Measurements from ENCODE around the gene ATF3. TPM values are rescaled to one million over a fixed set of nuclear protein-coding genes. Genes with fewer than 3 reads are reported as not detected.

Gene ATF3, protein sequence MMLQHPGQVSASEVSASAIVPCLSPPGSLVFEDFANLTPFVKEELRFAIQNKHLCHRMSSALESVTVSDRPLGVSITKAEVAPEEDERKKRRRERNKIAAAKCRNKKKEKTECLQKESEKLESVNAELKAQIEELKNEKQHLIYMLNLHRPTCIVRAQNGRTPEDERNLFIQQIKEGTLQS
- 10 to 100 TPM; 12.6 to 27.6 TPM for total RNA-seq

DNA sequence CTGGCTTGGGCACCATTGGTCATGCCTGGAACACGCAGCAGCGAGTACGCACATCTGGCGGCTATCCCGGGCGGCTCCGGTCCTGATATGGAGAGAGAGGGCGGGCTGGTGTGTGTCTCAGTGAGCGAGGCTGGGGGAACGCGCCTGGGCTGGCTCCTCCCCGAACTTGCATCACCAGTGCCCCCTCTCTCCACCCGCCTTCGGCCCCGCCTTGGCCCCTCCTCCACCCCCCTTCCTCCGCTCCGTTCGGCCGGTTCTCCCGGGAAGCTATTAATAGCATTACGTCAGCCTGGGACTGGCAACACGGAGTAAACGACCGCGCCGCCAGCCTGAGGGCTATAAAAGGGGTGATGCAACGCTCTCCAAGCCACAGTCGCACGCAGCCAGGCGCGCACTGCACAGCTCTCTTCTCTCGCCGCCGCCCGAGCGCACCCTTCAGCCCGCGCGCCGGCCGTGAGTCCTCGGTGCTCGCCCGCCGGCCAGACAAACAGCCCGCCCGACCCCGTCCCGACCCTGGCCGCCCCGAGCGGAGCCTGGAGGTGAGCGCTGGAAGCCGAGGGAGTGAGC lies at the start of gene ATF3:
Gene ATF3 (plus strand): TSS at position 370 of the 567 bp plus-strand sequence. CDS start 6,261 bp downstream, outside the sequence.
- Histone ChIP-seq H3K9me3 (no peaks in the 10 kb centered on the region), H3K27me3 (peaks cover 0 to 8% of the 10 kb centered on the region in 2 donors), H3K27ac (peak within 1 kb of the TSS; percentile 97 to 99), H3K4me1 (peaks cover 0 to 40% of the 10 kb centered on the region in 2 donors), H3K36me3 (no peaks in the 10 kb centered on the region), H3K4me3 (peak within 1 kb of the TSS; percentile 70 to 73)
- DNase-seq (ENCODE audit: low spot score) = peak; percentile 100
- TF ChIP-seq, protein P1, sequence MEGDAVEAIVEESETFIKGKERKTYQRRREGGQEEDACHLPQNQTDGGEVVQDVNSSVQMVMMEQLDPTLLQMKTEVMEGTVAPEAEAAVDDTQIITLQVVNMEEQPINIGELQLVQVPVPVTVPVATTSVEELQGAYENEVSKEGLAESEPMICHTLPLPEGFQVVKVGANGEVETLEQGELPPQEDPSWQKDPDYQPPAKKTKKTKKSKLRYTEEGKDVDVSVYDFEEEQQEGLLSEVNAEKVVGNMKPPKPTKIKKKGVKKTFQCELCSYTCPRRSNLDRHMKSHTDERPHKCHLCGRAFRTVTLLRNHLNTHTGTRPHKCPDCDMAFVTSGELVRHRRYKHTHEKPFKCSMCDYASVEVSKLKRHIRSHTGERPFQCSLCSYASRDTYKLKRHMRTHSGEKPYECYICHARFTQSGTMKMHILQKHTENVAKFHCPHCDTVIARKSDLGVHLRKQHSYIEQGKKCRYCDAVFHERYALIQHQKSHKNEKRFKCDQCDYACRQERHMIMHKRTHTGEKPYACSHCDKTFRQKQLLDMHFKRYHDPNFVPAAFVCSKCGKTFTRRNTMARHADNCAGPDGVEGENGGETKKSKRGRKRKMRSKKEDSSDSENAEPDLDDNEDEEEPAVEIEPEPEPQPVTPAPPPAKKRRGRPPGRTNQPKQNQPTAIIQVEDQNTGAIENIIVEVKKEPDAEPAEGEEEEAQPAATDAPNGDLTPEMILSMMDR (IDR thresholded peaks at IDR 0.05) = no peak

DNA sequence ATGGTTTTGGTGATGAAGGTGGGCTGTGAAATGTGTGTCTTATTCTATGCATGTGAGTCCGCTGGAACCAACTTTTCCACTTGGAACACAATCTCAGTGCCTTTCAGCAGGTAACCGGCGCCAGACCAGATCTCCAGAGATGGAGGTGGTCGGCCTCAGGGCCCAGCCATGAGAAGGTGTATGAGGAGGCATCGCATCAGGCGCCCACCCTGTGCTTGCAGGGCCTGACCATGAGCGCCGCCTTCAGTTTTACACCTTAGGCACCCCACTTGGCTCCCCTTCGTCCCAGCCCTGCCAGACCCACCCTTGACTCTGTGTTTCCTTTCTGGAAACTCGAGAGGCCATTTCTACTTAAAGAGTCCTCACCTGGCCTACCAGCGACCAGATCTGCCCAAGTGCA lies 48.6 kb upstream of the ATF3 start:
- DNase-seq (ENCODE audit: low spot score) = no peak
- no peaks in the 10 kb centered on the region for H3K9me3 ChIP-seq
- no peaks in the 10 kb centered on the region for H3K36me3 ChIP-seq
- no peaks in the 10 kb centered on the region for H3K27me3 ChIP-seq
- no peak overlapping the region for H3K4me3 ChIP-seq
- TF ChIP-seq, protein P1 (IDR thresholded peaks at IDR 0.05) = no peak
- H3K27ac ChIP-seq = peak overlapping the region; percentile 87 to 96
- H3K4me1 ChIP-seq = peaks cover 0 to 8% of the 10 kb centered on the region in 2 donors

DNA sequence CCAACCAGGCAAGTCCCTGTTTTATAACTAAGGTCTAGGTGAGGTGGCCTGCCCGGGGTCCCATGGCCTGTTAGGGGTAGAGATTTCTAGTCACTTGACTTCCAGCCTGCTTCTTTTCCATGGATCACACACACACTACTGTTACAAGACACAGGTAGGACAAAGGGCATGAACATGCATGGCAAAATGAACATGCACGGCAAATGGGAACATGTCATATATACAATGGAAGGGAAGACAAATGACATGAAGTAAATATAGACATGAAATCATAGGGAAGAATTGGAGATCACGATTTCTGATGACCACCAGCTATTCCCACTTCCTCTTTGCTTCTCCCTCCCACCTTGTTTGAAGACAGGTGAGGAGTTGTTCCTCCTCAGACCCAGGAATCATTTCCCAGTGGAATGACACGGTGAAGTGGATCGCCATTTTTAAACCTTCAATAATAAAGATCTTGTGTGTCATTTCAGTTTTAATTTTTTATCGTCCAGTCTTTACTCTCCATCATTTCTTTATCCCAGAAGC lies 47.6 kb upstream of the ATF3 start:
- DNase-seq (ENCODE audit: low spot score) = no peak
- TF ChIP-seq, protein P1 (IDR thresholded peaks at IDR 0.05) = no peak
- H3K4me3 ChIP-seq = no peak overlapping the region
- no peaks in the 10 kb centered on the region for H3K9me3 ChIP-seq
- H3K36me3 ChIP-seq = no peaks in the 10 kb centered on the region
- no peaks in the 10 kb centered on the region for H3K27me3 ChIP-seq
- peaks cover 0 to 11% of the 10 kb centered on the region in 2 donors for H3K4me1 ChIP-seq
- peak overlapping the region; percentile 54 to 87 for H3K27ac ChIP-seq

DNA sequence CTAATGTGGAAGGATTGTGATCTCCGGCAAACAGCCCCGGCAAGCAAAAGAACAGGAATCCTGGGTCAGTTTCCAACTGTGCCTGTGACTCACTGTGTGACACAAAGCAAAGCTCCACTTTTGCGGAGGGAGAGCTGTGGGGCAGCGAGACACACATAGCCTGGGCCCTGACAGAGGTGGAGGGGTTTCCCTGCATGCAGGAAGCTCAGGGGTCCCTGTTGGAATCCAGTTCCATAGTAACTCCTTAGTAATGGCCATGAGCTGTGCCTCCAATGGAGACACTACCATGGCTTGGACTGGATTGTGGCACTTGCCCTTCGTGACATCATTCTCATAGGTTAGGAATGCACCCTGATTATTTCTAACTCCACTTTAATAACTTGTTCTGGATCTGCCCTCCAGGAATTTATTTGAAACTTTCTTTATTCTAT lies 47.0 kb upstream of the ATF3 start:
- no peak for DNase-seq (ENCODE audit: low spot score)
- Histone ChIP-seq H3K9me3 (no peaks in the 10 kb centered on the region), H3K27me3 (no peaks in the 10 kb centered on the region), H3K4me3 (no peak overlapping the region), H3K27ac (peak overlapping the region; percentile 54 to 87), H3K4me1 (peaks cover 0 to 16% of the 10 kb centered on the region in 2 donors), H3K36me3 (no peaks in the 10 kb centered on the region)
- TF ChIP-seq, protein P1 (IDR thresholded peaks at IDR 0.05) = no peak

DNA sequence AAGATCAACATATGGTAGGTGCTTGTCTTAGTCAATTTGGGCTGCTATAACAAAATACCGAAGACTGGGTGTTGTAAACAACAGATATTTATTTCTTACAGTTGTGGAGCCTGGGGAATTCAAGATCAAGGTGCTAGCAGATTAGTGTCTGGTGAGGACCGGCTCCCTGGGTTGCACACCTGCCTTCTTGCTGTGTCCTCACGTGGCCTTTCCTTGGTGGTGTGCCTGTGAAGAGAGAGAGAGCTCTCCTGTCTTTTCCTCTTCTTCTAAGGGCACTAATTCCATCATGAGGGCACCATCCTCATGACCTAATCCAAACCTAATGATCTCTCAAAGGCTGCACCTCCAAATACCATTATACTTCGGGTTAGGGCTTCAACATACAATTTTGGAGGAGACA lies 45.8 kb upstream of the ATF3 start:
- H3K27ac ChIP-seq = no peak overlapping the region
- peaks cover 0 to 23% of the 10 kb centered on the region in 2 donors for H3K4me1 ChIP-seq
- no peaks in the 10 kb centered on the region for H3K36me3 ChIP-seq
- TF ChIP-seq, protein P1 (IDR thresholded peaks at IDR 0.05) = no peak
- H3K9me3 ChIP-seq = no peaks in the 10 kb centered on the region
- no peak for DNase-seq (ENCODE audit: low spot score)
- H3K4me3 ChIP-seq = no peak overlapping the region
- no peaks in the 10 kb centered on the region for H3K27me3 ChIP-seq
